Glomerular visceral epithelial cell (primary cell): ENCODE results near the gene FOXP3.
A peak's percentile ranks its signal among the peaks of the same experiment; 100 is the strongest.
"Not testable (repeated sequence)": the region's sequence is repeated elsewhere in the genome, so short reads cannot be mapped to it uniquely, and the experiment has no call there.

Experiments used
- DNase-seq: peaks from one replicate; pipeline ENCODE4 v3.0.0-alpha.2; 2016; ENCODE audit errors: extremely low spot score

FOXP3 gene

GRCh38 chrX:49264460-49264859, at the start of gene FOXP3:
FOXP3 (minus strand) TSS chrX:49264710; CDS start chrX:49258505, 6,205 bp downstream.
- DNase-seq: no peak

DNA sequence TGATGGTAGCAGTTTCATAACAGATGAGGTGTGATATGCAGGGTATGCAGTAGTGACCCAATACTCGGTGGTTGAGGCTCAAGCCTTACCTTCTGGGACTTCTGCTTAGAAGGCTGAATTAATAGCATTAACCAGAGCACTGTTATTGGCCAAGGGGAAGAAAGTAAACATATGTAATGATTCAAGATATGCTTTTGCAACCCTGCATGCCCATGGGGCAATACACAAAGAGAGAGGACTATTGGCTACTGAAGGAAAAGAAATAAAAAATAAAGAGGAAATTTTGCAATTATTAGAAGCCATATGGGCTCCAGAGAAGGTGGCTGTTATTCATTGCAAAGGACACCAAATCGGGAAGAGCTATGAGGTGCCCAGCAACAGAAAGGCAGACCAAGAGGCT, 47.7 kb upstream of the FOXP3 start:
- no peak for DNase-seq

- no peak for DNase-seq
Measured at GRCh38 chrX:49310371-49310770, 45.9 kb upstream of the FOXP3 start.

GRCh38 chrX:49309401-49309981, 45.0 kb upstream of the FOXP3 start:
- peak; percentile 13 for DNase-seq

DNA sequence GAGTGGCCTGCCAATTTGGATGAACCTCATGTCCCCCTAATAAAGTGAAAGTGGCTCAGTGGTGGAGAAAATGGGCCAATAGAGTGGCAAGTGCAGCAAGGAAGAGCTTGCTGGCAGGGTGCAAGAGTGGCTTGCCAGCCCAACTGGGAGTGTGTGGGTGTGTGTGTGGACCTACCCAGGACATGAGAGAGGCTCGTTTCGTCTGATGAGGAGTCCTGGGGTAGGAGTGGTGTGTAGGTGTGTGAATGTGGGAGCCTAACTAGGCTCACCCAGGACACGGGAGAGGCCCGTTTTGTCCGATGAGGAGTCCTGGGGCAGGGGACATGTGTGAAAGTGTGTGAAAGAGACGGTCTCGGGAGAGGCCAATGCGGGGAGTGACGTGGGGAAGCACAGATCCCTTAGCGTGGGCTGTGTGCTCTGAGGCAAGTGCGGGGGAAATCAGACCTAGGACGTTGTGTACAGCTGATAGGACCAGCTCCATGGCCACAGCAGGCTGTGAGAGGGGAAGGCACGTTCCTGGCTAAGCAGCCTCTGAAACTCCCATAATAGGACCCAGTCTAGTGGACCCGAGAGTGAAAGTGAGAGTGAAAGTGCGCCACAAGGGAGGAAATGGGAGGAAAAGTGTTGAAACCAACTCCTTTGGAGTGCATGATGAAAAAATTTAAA, 44.2 kb upstream of the FOXP3 start:
- no peak for DNase-seq

DNA sequence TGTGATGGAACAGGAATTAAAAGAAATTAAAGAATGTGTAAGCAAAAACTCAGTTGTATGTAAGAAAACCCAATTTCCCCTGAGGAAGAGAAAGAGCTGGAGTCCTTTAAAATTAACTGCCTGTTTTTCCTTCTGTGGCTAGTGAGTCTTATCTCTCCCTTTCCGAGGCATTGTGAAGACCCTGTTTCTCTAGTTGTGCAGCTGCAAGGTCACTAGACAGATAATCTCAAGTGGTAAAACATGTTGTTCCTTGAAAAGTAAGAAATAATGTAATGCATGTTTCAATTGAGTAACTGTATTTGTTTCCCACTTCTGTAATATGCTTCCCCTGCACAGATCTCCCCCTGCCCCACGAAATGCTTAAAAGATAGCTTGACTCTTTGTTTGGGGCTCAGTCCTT, 43.3 kb upstream of the FOXP3 start:
- DNase-seq: not testable (repeated sequence)

- DNase-seq: no peak
Measured at GRCh38 chrX:49303346-49303745, 38.8 kb upstream of the FOXP3 start, which contains the start of gene GAGE10. GAGE10 (plus strand) TSS chrX:49303646; CDS start chrX:49304860, 1,214 bp downstream.

- no peak for DNase-seq
Measured at GRCh38 chrX:49300703-49301102, 36.2 kb upstream of the FOXP3 start.

DNA sequence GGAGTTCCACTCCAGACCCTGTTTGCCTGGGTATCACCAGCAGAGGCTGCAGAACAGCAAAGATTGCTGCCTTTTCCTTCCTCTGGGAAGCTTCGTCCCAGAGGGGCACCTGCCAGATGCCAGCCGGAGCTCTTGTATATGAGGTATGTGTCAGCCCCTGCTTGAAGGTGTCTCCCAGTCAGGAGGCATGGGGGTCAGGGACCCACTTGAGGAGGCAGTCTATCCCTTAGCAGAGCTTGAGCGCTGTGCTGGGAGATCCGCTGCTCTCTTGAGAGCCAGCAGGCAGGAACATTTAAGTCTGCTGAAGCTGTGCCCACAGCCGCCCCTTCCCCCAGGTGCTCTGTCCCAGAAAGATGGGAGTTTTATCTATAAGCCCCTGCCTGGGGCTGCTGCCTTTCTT, 34.8 kb upstream of the FOXP3 start:
- not testable (repeated sequence) for DNase-seq

DNA sequence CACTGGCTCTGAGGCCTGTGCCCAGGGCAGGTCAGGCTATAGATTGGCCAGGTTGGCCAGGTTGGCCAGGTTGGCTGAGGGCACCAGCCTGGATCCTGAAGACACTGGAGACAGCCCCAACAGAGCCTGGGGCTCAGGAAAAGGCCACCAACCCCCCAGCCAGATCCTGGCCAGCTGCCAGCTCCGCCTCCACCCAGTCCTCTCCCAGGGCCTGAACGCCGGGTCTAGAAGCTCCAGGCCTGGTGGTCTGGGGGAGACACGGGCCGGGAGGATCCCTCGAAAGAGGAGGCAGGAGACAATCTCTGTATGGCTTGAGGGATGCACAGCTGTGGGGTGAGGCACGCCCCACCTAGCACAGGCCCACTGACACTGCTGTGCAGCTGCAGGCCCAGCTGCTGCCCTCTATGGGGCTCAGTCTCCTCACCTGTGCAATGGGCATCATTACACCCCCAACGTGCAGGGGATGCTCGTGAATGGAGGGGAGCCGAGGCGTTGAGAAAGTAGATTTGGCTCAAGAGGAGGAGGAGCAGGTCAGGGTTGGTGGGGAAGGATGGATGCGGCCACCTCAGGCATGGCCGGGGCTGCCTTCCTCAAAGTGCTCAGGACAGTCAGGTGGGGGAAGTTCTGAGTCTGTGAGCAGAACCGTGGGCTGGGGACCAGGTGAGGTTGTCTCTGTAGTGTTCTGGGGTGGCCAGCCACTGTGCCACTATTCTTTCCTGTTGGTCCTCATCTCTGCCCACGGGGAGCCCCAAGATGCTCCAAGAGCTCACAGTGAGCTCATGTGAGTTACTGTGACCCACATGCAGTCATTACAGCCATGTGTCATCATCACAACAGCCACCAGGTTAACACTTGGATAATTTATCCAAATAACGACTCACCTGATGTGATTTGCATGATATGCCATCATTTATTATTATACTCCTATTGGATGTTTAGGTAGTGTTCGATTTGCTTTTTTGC, 28.2 kb upstream of the FOXP3 start:
- DNase-seq: no peak

GRCh38 chrX:49291615-49292337, 27.3 kb upstream of the FOXP3 start:
- peak; percentile 41 for DNase-seq

DNA sequence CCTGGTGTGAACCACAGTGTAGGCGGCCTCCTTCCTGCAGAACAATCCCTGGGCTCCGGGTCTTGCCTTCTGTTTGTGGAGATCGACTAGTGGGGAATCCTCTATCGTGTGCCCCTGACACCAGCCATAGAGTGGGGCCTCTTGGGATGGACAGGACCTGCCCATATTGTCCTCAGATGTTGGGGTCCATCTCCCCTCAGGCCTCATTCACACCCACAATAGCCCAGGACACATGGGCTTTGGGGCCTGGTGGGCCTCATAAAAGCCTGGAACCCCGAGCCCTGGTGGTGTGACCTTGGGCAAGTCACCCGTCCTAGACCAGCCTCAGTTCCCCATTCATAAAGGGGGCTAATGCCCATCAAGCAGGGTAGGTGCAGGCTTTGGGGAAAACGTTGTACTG, 25.7 kb upstream of the FOXP3 start:
- DNase-seq: no peak

- no peak for DNase-seq
Measured at GRCh38 chrX:49287665-49288064, 23.2 kb upstream of the FOXP3 start.

DNA sequence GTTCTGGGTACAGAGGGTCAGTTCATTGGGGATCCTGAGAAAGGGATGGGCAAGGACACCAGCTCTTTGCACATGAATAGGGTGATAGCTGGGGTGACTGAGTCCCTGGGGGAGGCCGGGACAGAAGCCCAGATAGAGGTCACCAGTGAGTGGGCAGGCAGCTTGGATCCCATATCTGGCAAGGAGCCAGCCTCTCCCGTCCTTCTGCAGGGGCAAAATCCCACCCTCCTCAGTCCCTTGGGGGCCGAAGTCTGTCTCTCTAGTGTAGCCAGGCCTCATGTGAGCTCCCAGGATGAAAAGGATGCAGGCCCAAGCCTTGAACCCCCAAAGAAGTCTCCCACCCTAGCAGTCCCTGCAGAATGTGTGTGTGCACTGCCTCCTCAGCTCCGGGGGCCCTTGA, 22.1 kb upstream of the FOXP3 start:
- no peak for DNase-seq

- DNase-seq: no peak
Measured at GRCh38 chrX:49286136-49286535, 21.6 kb upstream of the FOXP3 start.

- DNase-seq: no peak
Measured at GRCh38 chrX:49284212-49284611, 19.7 kb upstream of the FOXP3 start.

GRCh38 chrX:49282647-49283011, 18.1 kb upstream of the FOXP3 start:
- DNase-seq: no peak

- no peak for DNase-seq
Measured at GRCh38 chrX:49278081-49278480, 13.6 kb upstream of the FOXP3 start.

DNA sequence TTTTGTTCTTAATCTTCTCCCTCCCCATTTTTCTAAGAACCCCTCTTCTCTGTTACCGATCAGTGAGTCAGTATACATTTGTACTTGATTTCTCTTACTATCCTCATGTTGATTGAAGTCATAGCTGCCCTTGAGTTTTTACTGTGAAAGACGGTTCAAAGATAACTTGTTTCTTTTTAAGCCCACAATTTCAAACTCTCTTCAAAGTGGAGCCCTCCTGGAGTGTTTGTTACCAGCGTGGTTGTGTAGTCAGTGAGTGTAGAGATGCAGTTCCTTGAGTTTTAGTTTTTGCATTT, 13.0 kb upstream of the FOXP3 start:
- no peak for DNase-seq

DNA sequence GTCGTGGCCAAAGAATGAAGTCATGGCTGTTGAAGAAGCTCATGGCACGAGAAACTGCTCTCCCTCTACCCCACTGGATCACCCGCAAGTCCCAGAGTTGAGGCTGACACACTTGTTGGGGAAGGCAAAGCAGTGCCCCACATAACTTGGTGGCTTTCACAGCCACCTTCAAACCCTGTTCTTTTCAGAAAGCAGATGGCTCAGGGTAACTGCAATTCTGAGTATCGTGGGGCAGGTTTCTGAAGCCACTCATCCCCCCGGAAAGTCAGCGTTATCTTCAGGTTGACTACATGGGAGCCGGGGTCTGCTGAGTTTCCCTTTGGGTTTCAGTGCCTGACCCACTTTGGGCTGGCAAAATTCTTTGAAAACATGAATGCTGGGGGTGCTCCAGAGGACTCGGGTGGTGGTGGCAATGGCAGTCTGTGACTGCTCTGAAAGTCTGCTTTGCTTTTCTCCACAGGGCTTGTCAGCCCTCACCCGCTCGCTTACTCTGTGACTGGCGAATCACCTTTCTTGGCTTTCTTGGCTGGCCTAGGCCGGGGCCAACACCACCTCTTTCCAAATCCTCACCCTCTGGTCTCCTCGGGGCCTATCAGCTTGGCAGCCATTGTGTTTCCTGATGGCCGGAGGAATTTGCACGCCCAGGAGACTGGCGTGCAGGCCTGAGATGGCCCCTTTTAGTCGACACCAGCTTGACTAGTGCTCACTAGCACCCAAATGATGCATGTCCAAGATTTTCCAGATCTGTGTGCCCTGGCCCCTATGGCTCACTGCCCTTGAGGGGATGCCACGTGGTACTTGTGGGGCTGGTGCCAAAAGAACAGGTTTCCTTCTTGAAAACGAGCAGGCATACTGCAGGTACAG, 12.4 kb upstream of the FOXP3 start:
- DNase-seq: no peak

DNA sequence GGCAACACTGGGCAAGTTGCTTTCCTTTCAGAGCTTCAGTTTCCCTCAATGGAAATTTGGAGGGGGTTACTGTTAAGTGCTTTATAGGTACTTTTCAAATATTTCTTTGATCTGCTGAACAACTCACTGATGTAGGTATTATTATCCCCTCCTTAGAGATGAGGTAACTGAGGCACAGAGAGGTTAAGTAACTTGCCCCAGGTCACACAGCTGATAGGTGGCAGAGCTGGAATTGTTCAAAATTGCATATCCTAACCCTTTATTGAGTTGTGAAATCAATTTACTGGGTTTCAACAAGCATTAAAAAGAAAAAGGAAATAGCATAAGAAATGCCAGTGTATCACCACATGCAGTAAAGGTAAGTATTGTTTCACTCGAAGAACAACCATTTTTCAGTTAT, 11.7 kb upstream of the FOXP3 start:
- DNase-seq: no peak
